ENCODE data around the gene HK2.
"Not testable (repeated sequence)": the region's sequence is repeated elsewhere in the genome, so short reads cannot be mapped to it uniquely, and the experiment has no call there.

DNA sequence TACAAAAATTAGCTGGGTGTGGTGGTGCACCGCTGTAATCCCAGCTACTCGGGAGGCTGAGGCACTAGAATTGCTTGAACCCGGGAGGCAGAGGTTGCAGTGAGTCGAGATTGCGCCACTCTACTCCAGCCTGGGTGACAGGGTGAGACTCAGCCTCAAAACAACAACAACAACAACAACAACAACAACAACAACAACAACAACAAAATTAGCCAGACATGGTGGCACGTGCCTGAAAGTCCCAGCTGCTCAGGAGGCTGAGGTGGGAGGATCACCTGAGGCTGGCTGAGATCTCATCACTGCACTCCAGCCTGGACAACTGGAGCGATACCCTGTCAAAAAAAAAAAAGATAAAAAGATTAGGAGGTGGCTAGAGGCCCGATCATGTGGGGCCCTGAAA, 19.4 kb downstream of the HK2 start:
- TF ChIP-seq, protein P1, sequence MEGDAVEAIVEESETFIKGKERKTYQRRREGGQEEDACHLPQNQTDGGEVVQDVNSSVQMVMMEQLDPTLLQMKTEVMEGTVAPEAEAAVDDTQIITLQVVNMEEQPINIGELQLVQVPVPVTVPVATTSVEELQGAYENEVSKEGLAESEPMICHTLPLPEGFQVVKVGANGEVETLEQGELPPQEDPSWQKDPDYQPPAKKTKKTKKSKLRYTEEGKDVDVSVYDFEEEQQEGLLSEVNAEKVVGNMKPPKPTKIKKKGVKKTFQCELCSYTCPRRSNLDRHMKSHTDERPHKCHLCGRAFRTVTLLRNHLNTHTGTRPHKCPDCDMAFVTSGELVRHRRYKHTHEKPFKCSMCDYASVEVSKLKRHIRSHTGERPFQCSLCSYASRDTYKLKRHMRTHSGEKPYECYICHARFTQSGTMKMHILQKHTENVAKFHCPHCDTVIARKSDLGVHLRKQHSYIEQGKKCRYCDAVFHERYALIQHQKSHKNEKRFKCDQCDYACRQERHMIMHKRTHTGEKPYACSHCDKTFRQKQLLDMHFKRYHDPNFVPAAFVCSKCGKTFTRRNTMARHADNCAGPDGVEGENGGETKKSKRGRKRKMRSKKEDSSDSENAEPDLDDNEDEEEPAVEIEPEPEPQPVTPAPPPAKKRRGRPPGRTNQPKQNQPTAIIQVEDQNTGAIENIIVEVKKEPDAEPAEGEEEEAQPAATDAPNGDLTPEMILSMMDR (IDR thresholded peaks at IDR 0.05), result not testable (repeated sequence)
- TF ChIP-seq POLR2A, POLR2AphosphoS5 (IDR thresholded peaks at IDR 0.05): not testable (repeated sequence)
